Stimulated activated naive B cell treated with anti-CD40 and anti-IgM and Interleukin-4, amounts not matched to agents 10 μg/mL and 1 μg/mL and 100 μg/mL, for 72 hours (primary cell): ENCODE measurements around the gene DDI1.

Experiments used
- ATAC-seq, 2 donors: fragments of 150-1000 bp; cut with Tn5 transposase; replicated peaks; 2 replicates each; pipeline ENCODE4 v1.10.0; 2021; ENCODE audit warnings: moderate library complexity in 1 of 2
- DNase-seq: peaks from one replicate; pipeline ENCODE4 v3.0.0; 2021
- H3K27ac Mint-ChIP-seq: one replicate; pipeline ENCODE4 v1.8.0; 2022; ENCODE audit warnings: mild to moderate bottlenecking, mixed read lengths
- H3K27me3 Mint-ChIP-seq, 2 donors: one replicate each; pipeline ENCODE4 v1.8.0; 2022; ENCODE audit warnings: mixed read lengths in 2 of 2
- H3K36me3 Mint-ChIP-seq, 2 donors: one replicate each; pipeline ENCODE4 v1.8.0; 2022; ENCODE audit warnings: mixed read lengths in 2 of 2, mild to moderate bottlenecking in 1 of 2
- H3K4me1 Mint-ChIP-seq, 2 donors: one replicate each; pipeline ENCODE4 v1.8.0; 2022; ENCODE audit warnings: mixed read lengths in 2 of 2, mild to moderate bottlenecking in 1 of 2
- H3K4me3 Mint-ChIP-seq, 2 donors: one replicate each; pipeline ENCODE4 v1.8.0; 2022; ENCODE audit warnings: mild to moderate bottlenecking in 2 of 2, mixed read lengths in 2 of 2, moderate library complexity in 1 of 2
- H3K9me3 Mint-ChIP-seq, 2 donors: one replicate each; pipeline ENCODE4 v1.8.0; 2022; ENCODE audit warnings: mixed read lengths in 2 of 2, mild to moderate bottlenecking in 1 of 2

DDI1 gene

GRCh38 chr11:104053743-104054478 lies 17.5 kb downstream of the DDI1 start:
- Mint-ChIP-seq H3K36me3 (no peaks in the 10 kb centered on the region), H3K4me3 (no peak overlapping the region), H3K27ac (no peak overlapping the region), H3K9me3 (no peaks in the 10 kb centered on the region), H3K4me1 (no peaks in the 10 kb centered on the region), H3K27me3 (peaks cover 0 to 5% of the 10 kb centered on the region in 2 donors)
- ATAC-seq (no peak), DNase-seq (no peak)

DNA sequence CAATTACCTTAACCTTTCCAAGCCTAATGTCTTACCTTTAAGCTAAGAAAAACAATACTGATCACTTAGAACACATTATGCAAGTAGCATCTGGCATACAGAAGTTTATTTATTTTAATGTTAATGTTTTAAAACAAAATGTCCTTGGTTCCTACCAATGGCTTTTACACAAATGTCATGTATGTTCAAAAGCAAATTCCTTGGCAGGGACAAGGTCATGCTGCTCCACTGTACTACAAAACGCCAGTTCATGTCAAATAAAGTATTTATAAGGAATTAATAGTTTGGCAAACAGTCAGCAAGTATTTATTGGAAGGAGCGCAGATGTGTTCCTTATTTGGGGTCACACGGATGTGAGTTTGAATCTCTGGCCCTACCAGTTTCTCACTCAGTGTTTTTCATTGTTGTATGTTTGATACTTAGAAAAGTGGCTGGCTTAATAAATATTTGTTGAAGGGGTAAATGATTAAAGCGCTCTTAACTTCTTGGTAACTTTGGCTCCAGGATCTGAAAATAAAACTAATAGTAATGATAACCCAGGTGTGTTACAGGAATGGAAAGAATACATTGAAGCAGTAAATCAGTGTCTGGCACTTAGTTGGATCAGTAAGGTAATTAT lies 18.6 kb downstream of the DDI1 start:
- Mint-ChIP-seq H3K9me3 (no peaks in the 10 kb centered on the region), H3K27ac (no peak overlapping the region), H3K4me1 (no peaks in the 10 kb centered on the region), H3K36me3 (no peaks in the 10 kb centered on the region), H3K4me3 (no peak overlapping the region), H3K27me3 (peaks cover 0 to 5% of the 10 kb centered on the region in 2 donors)
- ATAC-seq, result no peak
- no peak for DNase-seq

- H3K27ac Mint-ChIP-seq, result no peak overlapping the region
- H3K4me1 Mint-ChIP-seq, result no peaks in the 10 kb centered on the region
- DNase-seq, result no peak
- no peak overlapping the region for H3K4me3 Mint-ChIP-seq
- no peaks in the 10 kb centered on the region for H3K9me3 Mint-ChIP-seq
- H3K36me3 Mint-ChIP-seq, result no peaks in the 10 kb centered on the region
- H3K27me3 Mint-ChIP-seq, result peaks cover 0 to 5% of the 10 kb centered on the region in 2 donors
- no peak for ATAC-seq
These were observed 19.2 kb downstream of the DDI1 start for GRCh38 chr11:104055596-104055995.

- H3K4me1 Mint-ChIP-seq, result no peaks in the 10 kb centered on the region
- no peak for ATAC-seq
- H3K27ac Mint-ChIP-seq, result no peak overlapping the region
- H3K9me3 Mint-ChIP-seq, result no peaks in the 10 kb centered on the region
- no peaks in the 10 kb centered on the region for H3K36me3 Mint-ChIP-seq
- no peak for DNase-seq
- H3K4me3 Mint-ChIP-seq, result no peak overlapping the region
- peaks cover 0 to 5% of the 10 kb centered on the region in 2 donors for H3K27me3 Mint-ChIP-seq
These were observed 21.5 kb downstream of the DDI1 start for GRCh38 chr11:104057908-104058307.

- Mint-ChIP-seq H3K27me3 (peaks cover 0 to 5% of the 10 kb centered on the region in 2 donors), H3K36me3 (no peaks in the 10 kb centered on the region), H3K9me3 (no peaks in the 10 kb centered on the region), H3K27ac (no peak overlapping the region), H3K4me3 (no peak overlapping the region), H3K4me1 (no peaks in the 10 kb centered on the region)
- ATAC-seq (no peak), DNase-seq (no peak)
These were observed 22.2 kb downstream of the DDI1 start for GRCh38 chr11:104058680-104059079.

DNA sequence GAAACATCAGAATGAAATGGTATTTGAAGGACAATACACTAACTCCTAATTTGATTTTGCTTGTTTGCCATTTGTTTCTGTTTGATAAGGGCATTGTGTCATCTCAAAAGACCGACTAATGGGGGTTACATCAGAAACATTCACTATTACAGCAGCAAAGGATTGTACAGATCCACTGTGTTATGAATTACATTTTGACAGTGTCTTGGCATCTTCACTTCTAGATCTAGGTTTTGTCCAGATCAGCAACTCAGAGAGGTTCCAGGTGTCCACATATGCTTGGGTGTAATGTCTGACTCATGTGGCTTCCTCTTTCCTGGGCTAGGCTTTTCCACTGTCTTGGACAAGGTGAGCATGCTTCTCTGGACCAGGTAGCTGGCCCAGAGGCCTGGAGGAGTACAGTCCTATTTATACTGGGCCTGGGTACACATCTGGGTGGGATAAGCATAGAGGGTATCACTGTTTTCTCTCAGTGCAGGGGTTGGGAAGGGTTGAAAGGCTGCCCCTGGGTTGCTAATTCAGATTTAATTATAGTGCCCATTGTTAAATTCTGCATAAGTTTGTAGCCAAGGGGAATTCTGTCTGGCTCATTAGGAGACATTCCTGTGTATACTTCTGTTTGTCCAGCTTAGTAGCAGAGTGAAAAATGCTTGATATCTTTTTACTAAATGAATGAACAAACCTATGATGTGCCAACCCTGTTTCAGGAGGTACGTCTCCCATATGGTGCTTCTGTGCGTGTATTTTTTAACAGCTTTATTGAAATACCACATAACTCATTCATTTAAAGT lies 23.8 kb downstream of the DDI1 start:
- ATAC-seq, result no peak
- H3K27me3 Mint-ChIP-seq, result no peaks in the 10 kb centered on the region
- H3K4me1 Mint-ChIP-seq, result peaks cover 0 to 6% of the 10 kb centered on the region in 2 donors
- no peaks in the 10 kb centered on the region for H3K36me3 Mint-ChIP-seq
- H3K27ac Mint-ChIP-seq, result no peak overlapping the region
- H3K9me3 Mint-ChIP-seq, result no peaks in the 10 kb centered on the region
- no peak overlapping the region for H3K4me3 Mint-ChIP-seq
- DNase-seq, result no peak

DNA sequence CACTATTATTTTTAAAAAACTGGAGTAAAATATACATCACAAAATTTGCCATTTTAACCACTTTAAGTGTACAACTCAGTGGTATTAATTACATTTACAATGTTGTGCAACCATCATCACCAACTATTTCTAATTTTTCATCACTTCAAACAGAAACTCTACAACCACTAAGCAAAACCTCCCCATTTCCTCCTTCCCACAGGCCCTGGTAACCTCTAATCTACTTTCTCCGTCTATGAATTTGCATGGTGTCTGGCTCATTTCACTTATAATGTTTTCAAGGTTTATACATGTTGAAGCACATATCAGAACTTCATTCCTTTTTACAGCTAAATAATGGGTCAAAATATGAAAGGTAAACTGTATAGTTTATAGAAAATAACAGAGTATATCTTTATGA lies 24.4 kb downstream of the DDI1 start:
- Mint-ChIP-seq H3K27ac (no peak overlapping the region), H3K9me3 (no peaks in the 10 kb centered on the region), H3K4me3 (no peak overlapping the region), H3K27me3 (no peaks in the 10 kb centered on the region), H3K4me1 (peaks cover 0 to 6% of the 10 kb centered on the region in 2 donors), H3K36me3 (no peaks in the 10 kb centered on the region)
- no peak for DNase-seq
- no peak for ATAC-seq

- no peaks in the 10 kb centered on the region for H3K36me3 Mint-ChIP-seq
- no peak overlapping the region for H3K4me3 Mint-ChIP-seq
- DNase-seq, result no peak
- ATAC-seq, result no peak
- no peaks in the 10 kb centered on the region for H3K27me3 Mint-ChIP-seq
- H3K27ac Mint-ChIP-seq, result no peak overlapping the region
- no peaks in the 10 kb centered on the region for H3K9me3 Mint-ChIP-seq
- peaks cover 0 to 6% of the 10 kb centered on the region in 2 donors for H3K4me1 Mint-ChIP-seq
These were observed 25.5 kb downstream of the DDI1 start for GRCh38 chr11:104061853-104062521.

- Mint-ChIP-seq H3K4me3 (no peak overlapping the region), H3K9me3 (no peaks in the 10 kb centered on the region), H3K27me3 (no peaks in the 10 kb centered on the region), H3K36me3 (no peaks in the 10 kb centered on the region), H3K4me1 (peaks cover 0 to 6% of the 10 kb centered on the region in 2 donors), H3K27ac (no peak overlapping the region)
- ATAC-seq (no peak), DNase-seq (no peak)
These were observed 27.7 kb downstream of the DDI1 start for GRCh38 chr11:104064034-104064630.

GRCh38 chr11:104067534-104067933 lies 31.1 kb downstream of the DDI1 start:
- H3K27ac Mint-ChIP-seq, result no peak overlapping the region
- no peaks in the 10 kb centered on the region for H3K36me3 Mint-ChIP-seq
- ATAC-seq (no peak), DNase-seq (no peak)
- H3K4me1 Mint-ChIP-seq, result peaks cover 0 to 6% of the 10 kb centered on the region in 2 donors
- no peaks in the 10 kb centered on the region for H3K27me3 Mint-ChIP-seq
- H3K9me3 Mint-ChIP-seq, result no peaks in the 10 kb centered on the region
- H3K4me3 Mint-ChIP-seq, result no peak overlapping the region

DNA sequence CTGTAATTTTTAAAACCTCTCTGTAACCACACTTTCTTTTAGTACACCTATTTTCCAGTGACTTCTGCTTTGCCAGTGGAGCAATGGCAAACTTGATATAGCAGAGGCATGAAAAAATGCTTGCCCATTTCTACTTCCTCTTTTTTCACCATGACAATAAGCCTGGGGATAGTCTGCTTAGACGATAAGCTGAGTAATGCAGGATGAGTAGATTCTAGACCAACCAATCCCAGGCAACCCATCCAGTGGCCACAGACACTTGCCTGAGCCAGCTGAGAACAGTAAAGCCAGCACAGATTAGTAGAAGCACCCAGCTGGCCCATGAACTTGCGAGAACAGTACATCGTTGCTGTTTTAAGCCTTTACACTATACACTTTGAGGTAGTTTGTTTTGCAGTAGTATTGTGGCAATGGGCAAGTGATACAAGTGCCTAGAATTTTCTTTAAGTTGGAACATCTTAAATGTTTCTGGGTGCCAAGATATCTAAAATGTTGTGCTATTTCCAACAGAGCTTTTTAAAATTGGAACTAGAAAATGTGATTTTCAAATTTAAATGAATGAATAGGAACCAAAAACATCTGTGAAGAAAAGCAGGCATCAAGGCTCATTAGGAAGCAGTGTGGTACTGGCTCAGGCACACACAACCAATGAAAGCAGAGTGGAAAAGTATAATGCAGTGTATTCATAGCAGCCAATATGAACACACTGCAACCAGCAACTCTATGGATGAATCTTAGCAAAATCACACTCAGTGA lies 37.7 kb downstream of the DDI1 start:
- Mint-ChIP-seq H3K4me1 (peaks cover 4 to 16% of the 10 kb centered on the region in 2 donors), H3K36me3 (no peaks in the 10 kb centered on the region), H3K27ac (no peak overlapping the region), H3K4me3 (no peak overlapping the region), H3K9me3 (no peaks in the 10 kb centered on the region), H3K27me3 (no peaks in the 10 kb centered on the region)
- ATAC-seq (peak; percentile 94 to 98), DNase-seq (peak; percentile 20)

- H3K36me3 Mint-ChIP-seq, result no peaks in the 10 kb centered on the region
- no peak for DNase-seq
- ATAC-seq, result no peak
- no peaks in the 10 kb centered on the region for H3K9me3 Mint-ChIP-seq
- no peak overlapping the region for H3K27ac Mint-ChIP-seq
- no peak overlapping the region for H3K4me3 Mint-ChIP-seq
- peaks cover 4 to 16% of the 10 kb centered on the region in 2 donors for H3K4me1 Mint-ChIP-seq
- no peaks in the 10 kb centered on the region for H3K27me3 Mint-ChIP-seq
These were observed 38.7 kb downstream of the DDI1 start for GRCh38 chr11:104075091-104075490.

DNA sequence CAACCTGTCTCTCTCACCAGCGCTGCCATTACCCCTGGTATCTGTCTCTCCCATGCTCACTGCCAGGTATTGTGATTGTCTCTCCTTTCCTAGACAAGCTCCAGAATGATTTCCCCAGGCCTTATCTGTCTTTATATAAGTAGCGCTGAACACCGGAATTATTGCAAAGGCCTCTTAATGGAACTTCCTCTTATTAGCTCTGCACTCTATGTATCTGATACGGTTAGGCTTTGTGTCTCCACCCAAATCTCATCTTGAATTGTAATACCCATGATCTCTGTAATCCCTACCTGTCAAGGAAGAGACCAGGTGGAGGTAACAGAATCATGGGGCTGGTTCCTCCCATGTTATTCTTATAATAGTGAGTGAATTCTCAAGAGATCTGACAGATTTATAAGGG lies 39.3 kb downstream of the DDI1 start:
- no peak for DNase-seq
- Mint-ChIP-seq H3K27me3 (no peaks in the 10 kb centered on the region), H3K4me3 (no peak overlapping the region), H3K36me3 (no peaks in the 10 kb centered on the region), H3K27ac (no peak overlapping the region), H3K4me1 (peaks cover 4 to 16% of the 10 kb centered on the region in 2 donors), H3K9me3 (no peaks in the 10 kb centered on the region)
- no peak for ATAC-seq
